ENCODE data around the gene SGCG.

- no peak for TF ChIP-seq CTCF (IDR thresholded peaks at IDR 0.05)
- TF ChIP-seq POLR2AphosphoS5 (IDR thresholded peaks at IDR 0.05), result no peak
- TF ChIP-seq EP300 (IDR thresholded peaks at IDR 0.05), result no peak
- TF ChIP-seq POLR2A (IDR thresholded peaks at IDR 0.05), result no peak
Measured at GRCh38 chr13:23147827-23148226, 33.0 kb upstream of the SGCG start.

All from gastroesophageal sphincter (tissue), 3 donors.